H1 (cell line): Measurements from ENCODE around the gene NPHP4. TPM values are rescaled to one million over a fixed set of nuclear protein-coding genes. Genes with fewer than 3 reads are reported as not detected.
A peak's percentile ranks its signal among the peaks of the same experiment; 100 is the strongest.

Source experiments
- CTCF ChIA-PET: fragments of 300-600 bp; sonication (Branson Sonifier 250); formaldehyde crosslinking; loops from one replicate; lab custom pipeline; 2021; ENCODE audit not compliant: partially characterized antibody; lab: Charles Lee
- POLR2A ChIA-PET: fragments of 300-600 bp; sonication (Branson Sonifier 250); formaldehyde crosslinking; loops from one replicate; lab custom pipeline; 2021; ENCODE audit warnings: inconsistent platforms; ENCODE audit not compliant: partially characterized antibody; lab: Charles Lee
- DNase-seq, 2 experiments: peaks; one replicate each; pipeline versions ENCODE4 v3.0.0 to v3.0.0-alpha.2; 2010 to 2022; ENCODE audit warnings: low spot score in 2 of 2, low read depth in 1 of 2, mixed read lengths in 1 of 2
- FAIRE-seq: peaks from 2 replicates; lab custom pipeline; 2011; peaks lifted over from hg19 to GRCh38; lab: Jason Lieb, UNC
- H2AFZ ChIP-seq: 2 replicates; pipeline ENCODE4 v1.8.1; 2012; ENCODE audit warnings: low read length, inconsistent platforms
- H2AK5ac ChIP-seq: 2 replicates; pipeline ENCODE4 v1.6.1; 2013; ENCODE audit warnings: low read depth, low read length
- H2BK120ac ChIP-seq: replicated peaks from 2 replicates; pipeline ENCODE3; 2013; ENCODE audit warnings: low read depth, low read length, inconsistent platforms
- H2BK12ac ChIP-seq: 2 replicates; pipeline ENCODE4 v1.6.1; 2013; ENCODE audit warnings: low read depth, low read length
- H2BK15ac ChIP-seq: 2 replicates; pipeline ENCODE4 v1.6.1; 2013; ENCODE audit warnings: low read length
- H2BK20ac ChIP-seq: 2 replicates; pipeline ENCODE4 v1.6.1; 2013; ENCODE audit warnings: low read length
- H2BK5ac ChIP-seq: 2 replicates; pipeline ENCODE4 v1.6.1; 2013; ENCODE audit warnings: low read depth, low read length
- H3K14ac ChIP-seq: 2 replicates; pipeline ENCODE4 v1.6.1; 2013; ENCODE audit warnings: inconsistent platforms; ENCODE audit not compliant: insufficient read length
- H3K18ac ChIP-seq: 2 replicates; pipeline ENCODE4 v1.6.1; 2013; ENCODE audit warnings: low read length; ENCODE audit errors: extremely low read depth
- H3K23ac ChIP-seq: 2 replicates; pipeline ENCODE4 v1.6.1; 2013; ENCODE audit warnings: inconsistent platforms; ENCODE audit not compliant: insufficient read length
- H3K23me2 ChIP-seq: 2 replicates; pipeline ENCODE4 v1.6.1; 2013; ENCODE audit warnings: low read depth, low read length
- H3K27ac ChIP-seq: 2 replicates; pipeline ENCODE4 v1.6.1; 2011; ENCODE audit warnings: low read depth, low read length, inconsistent platforms
- H3K27me3 ChIP-seq, 4 experiments: replicated peaks in 1 of 4; 1 replicate in 1 of 4; 2 replicates in 3 of 4; pipeline versions ENCODE4 v1.6.1 to v1.8.1; 2011 to 2013; ENCODE audit warnings: low read length in 3 of 4, mild to moderate bottlenecking in 3 of 4, inconsistent platforms in 2 of 4, mixed read lengths in 2 of 4, moderate library complexity in 1 of 4; ENCODE audit not compliant: control insufficient read depth in 3 of 4, insufficient read depth in 3 of 4; ENCODE audit errors: extremely low read depth in 1 of 4
- H3K36me3 ChIP-seq, 4 experiments: 2 replicates each; pipeline versions ENCODE4 v1.6.1 to v1.8.1; 2011 to 2013; ENCODE audit warnings: mild to moderate bottlenecking in 4 of 4, low read length in 3 of 4, moderate library complexity in 2 of 4, control low read depth in 1 of 4, inconsistent platforms in 1 of 4; ENCODE audit not compliant: insufficient read depth in 4 of 4, control insufficient read depth in 2 of 4
- H3K4ac ChIP-seq: replicated peaks from 2 replicates; pipeline ENCODE3; 2013; ENCODE audit warnings: low read length, low read depth, mixed read lengths, inconsistent platforms; ENCODE audit not compliant: insufficient read length
- H3K4me1 ChIP-seq, 4 experiments: replicated peaks in 1 of 4; 1 replicate in 1 of 4; 2 replicates in 3 of 4; pipeline versions ENCODE4 v1.6.1 to v1.8.1; 2011 to 2013; ENCODE audit warnings: low read length in 3 of 4, inconsistent platforms in 2 of 4, mixed read lengths in 1 of 4; ENCODE audit not compliant: insufficient read depth in 4 of 4, control insufficient read depth in 3 of 4
- H3K4me2 ChIP-seq, 2 experiments: 2 replicates each; pipeline versions ENCODE4 v1.6.1 to v1.8.1; 2011 to 2013; ENCODE audit warnings: low read depth in 2 of 2, low read length in 2 of 2, control low read depth in 1 of 2, inconsistent platforms in 1 of 2, mild to moderate bottlenecking in 1 of 2; ENCODE audit not compliant: insufficient read depth in 1 of 2
- H3K4me3 ChIP-seq, 4 experiments: fragments of 200-600, 300-600 bp in 1 of 4; sonication (generic), shearing (Covaris generic), sonication (Bioruptor Twin) in 1 of 4; 2 replicates each; pipeline versions ENCODE4 v1.5.1 to v1.8.1; 2011 to 2016; ENCODE audit warnings: low read length in 4 of 4, low read depth in 3 of 4, control low read depth in 2 of 4, inconsistent platforms in 2 of 4, mild to moderate bottlenecking in 2 of 4, mixed read lengths in 1 of 4, moderate library complexity in 1 of 4; ENCODE audit not compliant: insufficient read depth in 2 of 4; ENCODE audit errors: extremely low read depth in 1 of 4
- H3K56ac ChIP-seq: replicated peaks from 2 replicates; pipeline ENCODE3; 2013; ENCODE audit warnings: low read depth, mild to moderate bottlenecking, mixed read lengths, low read length, inconsistent platforms; ENCODE audit not compliant: insufficient read length
- H3K79me1 ChIP-seq: 2 replicates; pipeline ENCODE4 v1.6.1; 2013; ENCODE audit warnings: low read depth, low read length, control low read depth
- H3K79me2 ChIP-seq, 2 experiments: 2 replicates each; pipeline versions ENCODE4 v1.6.1 to v1.8.1; 2012 to 2013; ENCODE audit warnings: low read length in 2 of 2, mild to moderate bottlenecking in 2 of 2, inconsistent platforms in 1 of 2; ENCODE audit not compliant: insufficient read depth in 2 of 2, control insufficient read depth in 1 of 2
- H3K9ac ChIP-seq, 4 experiments: replicated peaks in 1 of 4; 1 replicate in 1 of 4; 2 replicates in 3 of 4; pipeline versions ENCODE4 v1.6.1 to v1.8.1; 2011 to 2013; ENCODE audit warnings: low read depth in 3 of 4, low read length in 3 of 4, control low read depth in 2 of 4, mild to moderate bottlenecking in 2 of 4, moderate library complexity in 2 of 4, inconsistent platforms in 1 of 4; ENCODE audit errors: extremely low read depth in 1 of 4
- H3K9me3 ChIP-seq, 2 experiments: 2 replicates each; pipeline versions ENCODE4 v1.6.1 to v1.8.1; 2012 to 2013; ENCODE audit warnings: mild to moderate bottlenecking in 2 of 2, moderate library complexity in 2 of 2, control low read depth in 1 of 2, inconsistent platforms in 1 of 2, low read depth in 1 of 2, low read length in 1 of 2, mixed read lengths in 1 of 2; ENCODE audit not compliant: insufficient read depth in 2 of 2
- H4K20me1 ChIP-seq, 2 experiments: replicated peaks in 1 of 2; 2 replicates each; pipeline versions ENCODE3 to v1.8.1; 2011 to 2013; ENCODE audit warnings: inconsistent platforms in 2 of 2, low read length in 2 of 2, mild to moderate bottlenecking in 1 of 2; ENCODE audit not compliant: insufficient read depth in 2 of 2, control insufficient read depth in 1 of 2
- H4K5ac ChIP-seq: 2 replicates; pipeline ENCODE4 v1.6.1; 2013; ENCODE audit warnings: low read length, low read depth, mixed read lengths, inconsistent platforms; ENCODE audit not compliant: insufficient read length
- H4K8ac ChIP-seq: 2 replicates; pipeline ENCODE4 v1.8.0; 2013; ENCODE audit warnings: mild to moderate bottlenecking, moderate library complexity, low read length, inconsistent platforms; ENCODE audit not compliant: insufficient read depth; ENCODE audit errors: extremely low read depth
- H4K91ac ChIP-seq: replicated peaks from 2 replicates; pipeline ENCODE3; 2013; ENCODE audit warnings: low read length, mixed read lengths, inconsistent platforms; ENCODE audit not compliant: insufficient read length
- ASH2L ChIP-seq: fragments of 200-600, 300-600 bp; sonication (generic); IDR thresholded peaks from one replicate; pipeline ENCODE4 v1.7.1; 2017; ENCODE audit warnings: low read length
- BCL11A ChIP-seq, 2 experiments: IDR thresholded peaks; one replicate each; pipeline ENCODE4 v1.6.1; 2011; ENCODE audit warnings: low read depth in 2 of 2, low read length in 2 of 2, mild to moderate bottlenecking in 2 of 2
- CEBPB ChIP-seq: IDR thresholded peaks from 2 replicates; pipeline ENCODE4 v1.6.1; 2012; ENCODE audit warnings: low read depth, low read length
- CHD2 ChIP-seq: IDR thresholded peaks from 2 replicates; pipeline ENCODE4 v1.6.1; 2012; ENCODE audit warnings: low read length, improper control_type of control experiment
- GTF2F1 ChIP-seq: IDR thresholded peaks from 2 replicates; pipeline ENCODE4 v1.6.1; 2012; ENCODE audit warnings: low read depth, low read length, improper control_type of control experiment, borderline replicate concordance
- JUND ChIP-seq: IDR thresholded peaks from 2 replicates; pipeline ENCODE4 v1.6.1; 2011; ENCODE audit warnings: mild to moderate bottlenecking, improper control_type of control experiment, low read length
- MAFK ChIP-seq: IDR thresholded peaks from 2 replicates; pipeline ENCODE4 v1.6.1; 2012; ENCODE audit warnings: low read depth, mild to moderate bottlenecking, improper control_type of control experiment, low read length
- PHF8 ChIP-seq: fragments of 200-600 bp; sonication (generic); conservative IDR thresholded peaks from 2 replicates; pipeline ENCODE4 v1.7.1; 2012; ENCODE audit warnings: low read depth, mild to moderate bottlenecking, inconsistent platforms, low read length, moderate library complexity
- SAP30 ChIP-seq: fragments of 300-600 bp; sonication (generic); IDR thresholded peaks from 2 replicates; pipeline ENCODE4 v1.7.1; 2012; ENCODE audit warnings: low read length, moderate library complexity, mild to moderate bottlenecking, inconsistent platforms; ENCODE audit not compliant: insufficient read depth, insufficient replicate concordance
- SIRT6 ChIP-seq: IDR thresholded peaks from one replicate; pipeline ENCODE4 v1.7.1; 2012; ENCODE audit warnings: low read length, inconsistent platforms
- SP1 ChIP-seq: IDR thresholded peaks from 2 replicates; pipeline ENCODE4 v1.6.1; 2011; ENCODE audit warnings: low read depth, low read length
- SP2 ChIP-seq: IDR thresholded peaks from 2 replicates; pipeline ENCODE4 v1.6.1; 2012; ENCODE audit warnings: mild to moderate bottlenecking, low read length, inconsistent platforms
- WGBS, 2 experiments: shearing (Covaris generic) in 1 of 2; methylation state at CpG; one replicate each; pipeline versions ENCODE4 v1.1.6 to v1.1.7; 2013 to 2015; ENCODE audit warnings: low lambda C conversion rate in 2 of 2, mixed read lengths in 2 of 2, inconsistent platforms in 1 of 2, low coverage in 1 of 2, missing lambda C conversion rate in 1 of 2; ENCODE audit not compliant: insufficient replicate concordance in 2 of 2, insufficient coverage in 1 of 2, insufficient read length in 1 of 2; ENCODE audit errors: extremely low coverage in 1 of 2, missing lambda C conversion rate in 1 of 2; 5-methylcytosine and 5-hydroxymethylcytosine counted together
- polyA plus RNA-seq, 7 experiments: library from polyadenylated mRNA; depleted of rRNA in 3 of 7; stranded (reverse) in 5 of 7; unstranded in 2 of 7; fragments of >200 nt in 5 of 7; fragments of 200-250 nt in 2 of 7; gene quantifications; 1 replicate in 5 of 7; 2 replicates in 1 of 7; 4 replicates in 1 of 7; pipeline versions ENCODE4 v1.2.1 to v1.2.3, GENCODE V29; 2011 to 2013; ENCODE audit warnings: missing spikeins in 2 of 7, mixed read lengths in 2 of 7
- total RNA-seq: library from RNA; stranded (reverse); fragmentation: NEBNext Ultra II Directional; extraction: Animal tissue kit (Norgen Biotek cat#: 25700); gene quantifications from 2 replicates; pipeline ENCODE4 v1.2.1, GENCODE V29; 2021
- TF ChIP-seq, protein P1 (sequence below): IDR thresholded peaks from 2 replicates; pipeline ENCODE4 v1.6.1; 2012; ENCODE audit warnings: inconsistent platforms
- TF ChIP-seq, protein P2 (sequence below): IDR thresholded peaks from 2 replicates; pipeline ENCODE4 v1.6.1; 2012; ENCODE audit warnings: inconsistent platforms

The NPHP4 gene
- total and polyA plus RNA-seq, 2 of the 8 experiments (the other 6 are each of a cell fraction or from before 2014, with no cell fraction given) = 5.8 to 14.0 TPM

DNA sequence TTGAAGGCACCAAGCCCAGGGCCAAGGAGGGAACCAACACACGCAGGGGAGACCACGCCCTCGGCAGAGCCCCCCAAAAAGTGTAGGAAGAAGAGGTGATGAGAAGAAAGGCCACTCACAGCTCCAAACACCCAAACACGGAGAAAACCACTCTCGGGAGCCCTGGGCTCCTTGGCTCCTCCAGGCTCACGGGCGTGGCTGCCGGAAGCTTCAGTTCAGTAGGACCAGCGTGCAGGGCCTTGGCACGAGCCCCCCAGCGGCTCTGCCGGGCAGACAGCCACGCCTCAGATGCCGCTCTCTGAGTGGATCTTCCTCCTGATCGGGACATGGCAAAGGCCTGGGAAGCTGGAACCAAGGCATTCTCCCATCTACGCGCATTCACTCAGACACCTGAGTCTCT is 94.0 kb downstream of the NPHP4 start:
- H2AK5ac ChIP-seq = peak overlapping the region; percentile 72
- H3K9me3 ChIP-seq = no peaks in the 10 kb centered on the region
- H4K5ac ChIP-seq = no peak overlapping the region
- H3K79me1 ChIP-seq = peaks cover 2% of the 10 kb centered on the region
- no peak overlapping the region for H4K91ac ChIP-seq
- no peaks in the 10 kb centered on the region for H4K20me1 ChIP-seq
- H3K9ac ChIP-seq = no peak overlapping the region
- H3K4me1 ChIP-seq = peaks cover 6 to 20% (median 17%) of the 10 kb centered on the region in 4 experiments; a peak in 6 of 7 replicates
- POLR2A ChIA-PET = no interaction called here
- H3K36me3 ChIP-seq = no peaks in the 10 kb centered on the region
- CTCF ChIA-PET = interaction anchor here (0.8 to 1.9 kb wide), 5 partner anchors 9 to 22 kb away, joined by 3 to 4 read pairs (median 3); no protein-coding TSS in a partner anchor
- no peak overlapping the region for H4K8ac ChIP-seq
- H2BK120ac ChIP-seq = no peak overlapping the region
- H3K14ac ChIP-seq = no peak overlapping the region
- DNase-seq (no peak), FAIRE-seq (no peak)
- H3K4ac ChIP-seq = no peak overlapping the region
- H2BK5ac ChIP-seq = peak overlapping the region; percentile 30; the same call in 1 of the 2 replicates
- H3K27ac ChIP-seq = no peak overlapping the region
- H3K79me2 ChIP-seq = no peaks in the 10 kb centered on the region
- H2BK12ac ChIP-seq = no peak overlapping the region
- H2AFZ ChIP-seq = no peak overlapping the region
- no peak overlapping the region for H3K23ac ChIP-seq
- no peak overlapping the region for H2BK15ac ChIP-seq
- no peak overlapping the region for H3K4me3 ChIP-seq
- WGBS, 2 experiments = 92% methylated on average over 17 of the region's 17 CpGs; no CpG with 5 or more reads in 1 of the 2 experiments
- H2BK20ac ChIP-seq = no peak overlapping the region; the same call in 1 of the 2 replicates
- H3K23me2 ChIP-seq = no peaks in the 10 kb centered on the region; the same call in 1 of the 2 replicates
- no peaks in the 10 kb centered on the region; a peak in 1 of 7 replicates for H3K27me3 ChIP-seq
- peak overlapping the region; percentile 72; the same call in 1 of the 2 replicates for H3K18ac ChIP-seq
- H3K4me2 ChIP-seq = no peak overlapping the region
- no peak overlapping the region for H3K56ac ChIP-seq
- TF ChIP-seq SAP30 = no peak
- TF ChIP-seq, protein P1, sequence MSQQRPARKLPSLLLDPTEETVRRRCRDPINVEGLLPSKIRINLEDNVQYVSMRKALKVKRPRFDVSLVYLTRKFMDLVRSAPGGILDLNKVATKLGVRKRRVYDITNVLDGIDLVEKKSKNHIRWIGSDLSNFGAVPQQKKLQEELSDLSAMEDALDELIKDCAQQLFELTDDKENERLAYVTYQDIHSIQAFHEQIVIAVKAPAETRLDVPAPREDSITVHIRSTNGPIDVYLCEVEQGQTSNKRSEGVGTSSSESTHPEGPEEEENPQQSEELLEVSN = no peak
- no peak for TF ChIP-seq SIRT6
- no peak for TF ChIP-seq PHF8
- TF ChIP-seq BCL11A (IDR thresholded peaks at IDR 0.05; ENCODE audit: low read depth in 2 of 2, low read length in 2 of 2) = no peak
- TF ChIP-seq GTF2F1 = no peak
- no peak for TF ChIP-seq SP2
- TF ChIP-seq CHD2 = no peak
- no peak for TF ChIP-seq MAFK
- TF ChIP-seq ASH2L = no peak
- TF ChIP-seq, protein P2, sequence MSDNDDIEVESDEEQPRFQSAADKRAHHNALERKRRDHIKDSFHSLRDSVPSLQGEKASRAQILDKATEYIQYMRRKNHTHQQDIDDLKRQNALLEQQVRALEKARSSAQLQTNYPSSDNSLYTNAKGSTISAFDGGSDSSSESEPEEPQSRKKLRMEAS = no peak
- TF ChIP-seq SP1 = no peak
- no peak for TF ChIP-seq CEBPB
- no peak for TF ChIP-seq JUND
